Activated gamma-delta T cell treated with anti-CD3 and anti-CD28 coated beads, Interleukin-2, amount 50 U/mL, for 16 hours (primary cell): ENCODE measurements around the gene TSPOAP1.

Source experiments
- DNase-seq: peaks from one replicate; pipeline ENCODE4 v3.0.0-alpha.2; 2020; ENCODE audit warnings: low read depth

Gene TSPOAP1, protein sequence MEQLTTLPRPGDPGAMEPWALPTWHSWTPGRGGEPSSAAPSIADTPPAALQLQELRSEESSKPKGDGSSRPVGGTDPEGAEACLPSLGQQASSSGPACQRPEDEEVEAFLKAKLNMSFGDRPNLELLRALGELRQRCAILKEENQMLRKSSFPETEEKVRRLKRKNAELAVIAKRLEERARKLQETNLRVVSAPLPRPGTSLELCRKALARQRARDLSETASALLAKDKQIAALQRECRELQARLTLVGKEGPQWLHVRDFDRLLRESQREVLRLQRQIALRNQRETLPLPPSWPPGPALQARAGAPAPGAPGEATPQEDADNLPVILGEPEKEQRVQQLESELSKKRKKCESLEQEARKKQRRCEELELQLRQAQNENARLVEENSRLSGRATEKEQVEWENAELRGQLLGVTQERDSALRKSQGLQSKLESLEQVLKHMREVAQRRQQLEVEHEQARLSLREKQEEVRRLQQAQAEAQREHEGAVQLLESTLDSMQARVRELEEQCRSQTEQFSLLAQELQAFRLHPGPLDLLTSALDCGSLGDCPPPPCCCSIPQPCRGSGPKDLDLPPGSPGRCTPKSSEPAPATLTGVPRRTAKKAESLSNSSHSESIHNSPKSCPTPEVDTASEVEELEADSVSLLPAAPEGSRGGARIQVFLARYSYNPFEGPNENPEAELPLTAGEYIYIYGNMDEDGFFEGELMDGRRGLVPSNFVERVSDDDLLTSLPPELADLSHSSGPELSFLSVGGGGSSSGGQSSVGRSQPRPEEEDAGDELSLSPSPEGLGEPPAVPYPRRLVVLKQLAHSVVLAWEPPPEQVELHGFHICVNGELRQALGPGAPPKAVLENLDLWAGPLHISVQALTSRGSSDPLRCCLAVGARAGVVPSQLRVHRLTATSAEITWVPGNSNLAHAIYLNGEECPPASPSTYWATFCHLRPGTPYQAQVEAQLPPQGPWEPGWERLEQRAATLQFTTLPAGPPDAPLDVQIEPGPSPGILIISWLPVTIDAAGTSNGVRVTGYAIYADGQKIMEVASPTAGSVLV (N-terminal part only)

DNA sequence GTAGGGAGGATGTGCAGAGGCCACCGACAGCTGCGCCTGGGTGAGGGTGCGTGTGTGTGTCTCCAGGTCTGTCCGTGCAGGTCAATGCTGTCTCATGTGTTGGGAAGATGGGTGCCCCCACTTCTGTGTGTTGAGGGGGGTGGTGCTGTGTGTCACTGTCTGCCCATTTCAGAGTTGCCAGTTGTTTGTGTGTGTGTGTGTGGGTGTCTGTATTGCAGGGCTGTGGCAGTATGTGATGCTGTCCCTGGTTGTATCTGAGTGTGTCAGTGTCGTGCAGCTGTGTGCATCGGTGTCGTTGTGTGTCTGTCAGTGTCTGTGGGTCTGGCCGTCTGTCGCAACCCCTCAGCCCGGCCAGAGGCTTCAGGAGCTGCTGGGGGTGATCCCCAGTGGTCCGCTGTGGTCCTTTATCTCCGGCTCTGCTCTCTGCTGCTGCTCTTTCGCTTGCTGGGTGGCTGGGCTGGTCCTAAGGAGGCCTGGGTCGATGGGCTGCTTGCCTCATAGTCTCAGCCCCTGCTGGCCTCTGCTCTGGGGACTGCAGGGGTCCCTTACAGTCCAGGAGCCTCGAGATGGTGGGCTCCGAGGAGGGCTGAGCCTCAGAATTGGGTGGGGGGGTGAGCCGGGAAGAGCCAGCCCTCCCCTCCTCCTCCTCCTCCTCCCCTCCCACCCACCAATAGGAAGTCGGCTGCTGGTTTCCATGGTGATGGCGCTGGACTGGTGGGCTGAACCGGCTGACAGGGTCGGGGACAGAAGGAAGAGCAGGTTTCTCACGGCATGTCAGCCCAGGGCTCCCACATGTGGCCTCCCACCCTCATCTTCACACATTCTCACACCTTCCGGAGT is at the start of gene TSPOAP1:
Gene TSPOAP1, minus strand, starts transcription at position 601 of the 840 bp plus-strand sequence. CDS start 875 bp downstream, outside the sequence.
- peak; percentile 71 for DNase-seq

DNA sequence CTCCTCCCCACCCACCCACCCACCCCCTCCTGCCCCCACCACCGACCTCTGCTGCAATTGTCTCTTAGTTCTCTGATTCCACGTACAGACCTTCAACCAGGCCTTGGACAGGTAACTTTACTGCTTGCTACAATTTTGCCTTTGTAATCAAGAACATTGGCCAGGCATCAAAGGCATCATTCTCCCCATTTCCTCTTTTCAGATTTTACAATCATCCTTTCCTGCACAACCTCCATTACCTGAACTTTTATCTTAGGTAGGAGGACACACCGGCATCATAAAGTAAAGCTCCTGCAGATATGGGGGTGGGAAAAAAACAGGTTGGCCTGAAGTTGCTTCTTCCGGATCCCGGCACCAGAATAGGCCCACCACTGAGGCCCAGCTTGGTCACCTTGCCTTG is 49.1 kb upstream of the TSPOAP1 start:
- DNase-seq: no peak

DNA sequence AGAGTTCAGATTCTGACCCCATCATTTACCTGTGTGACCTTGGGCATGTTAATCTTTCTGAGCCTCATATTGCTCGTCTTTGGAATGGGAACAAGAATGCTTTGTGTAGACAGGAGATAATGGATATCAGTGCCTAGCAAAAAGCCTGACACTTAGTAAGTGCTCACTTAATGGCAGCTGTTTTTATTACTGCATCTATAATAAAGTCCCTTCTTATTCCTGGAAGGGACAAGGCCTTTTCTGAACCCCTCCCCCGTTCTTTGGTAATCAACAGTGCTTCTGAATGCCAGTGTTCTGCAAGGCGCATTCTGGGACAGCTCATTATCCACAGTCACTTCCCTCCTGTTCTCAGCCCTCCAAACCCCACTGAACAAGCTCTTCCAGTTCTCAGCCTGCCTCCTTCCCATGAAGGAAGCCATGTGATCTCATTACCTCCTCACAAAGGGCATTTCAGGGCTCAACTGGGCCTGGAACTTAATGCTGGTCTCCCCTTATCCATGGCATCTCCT is 48.6 kb upstream of the TSPOAP1 start:
- no peak for DNase-seq

DNA sequence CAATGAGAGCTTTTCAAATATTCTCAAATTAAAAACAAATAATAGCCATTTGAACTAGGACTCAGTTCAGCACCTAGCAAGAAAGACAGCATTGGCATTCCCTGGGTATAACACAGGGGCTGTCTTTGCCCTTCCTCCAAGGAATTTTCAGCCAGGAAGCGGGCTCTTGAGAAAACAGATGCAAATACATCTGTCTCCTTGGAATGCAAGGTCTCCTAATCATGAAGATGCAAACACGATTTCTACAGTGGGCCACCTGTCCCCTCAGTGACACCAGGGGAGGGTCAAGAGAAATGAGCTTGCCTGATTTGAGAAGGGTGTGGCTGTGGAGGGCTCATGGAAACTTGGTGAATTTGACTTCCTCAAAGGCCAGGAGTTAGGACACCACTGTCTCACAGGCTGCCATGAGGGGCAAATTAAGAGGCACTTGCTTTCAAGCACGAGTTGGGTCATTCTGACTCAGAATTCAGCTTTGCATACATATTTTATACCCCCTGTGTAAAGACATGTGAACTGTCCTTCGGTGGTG is 47.9 kb upstream of the TSPOAP1 start:
- no peak for DNase-seq

DNA sequence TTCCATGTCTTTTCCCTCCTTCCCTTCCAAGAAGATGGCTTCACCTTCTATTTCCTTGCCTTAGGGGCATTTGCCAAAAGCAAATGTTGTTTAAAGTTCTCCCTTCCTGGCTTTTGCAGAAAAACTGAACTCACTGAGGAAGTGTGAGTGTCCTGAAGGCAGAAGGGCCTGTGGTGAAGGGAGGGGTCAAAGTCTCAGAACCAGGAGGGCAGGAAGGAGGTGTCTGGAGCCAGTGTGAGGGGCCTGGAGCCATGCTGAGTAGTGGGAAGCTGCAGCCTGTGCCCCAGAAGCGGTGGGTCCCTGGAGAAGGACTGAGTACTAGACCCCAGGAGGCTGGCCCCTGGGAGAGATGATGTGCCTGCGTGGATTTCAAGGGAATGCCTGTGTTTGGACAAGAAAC is 47.2 kb upstream of the TSPOAP1 start:
- no peak for DNase-seq

DNA sequence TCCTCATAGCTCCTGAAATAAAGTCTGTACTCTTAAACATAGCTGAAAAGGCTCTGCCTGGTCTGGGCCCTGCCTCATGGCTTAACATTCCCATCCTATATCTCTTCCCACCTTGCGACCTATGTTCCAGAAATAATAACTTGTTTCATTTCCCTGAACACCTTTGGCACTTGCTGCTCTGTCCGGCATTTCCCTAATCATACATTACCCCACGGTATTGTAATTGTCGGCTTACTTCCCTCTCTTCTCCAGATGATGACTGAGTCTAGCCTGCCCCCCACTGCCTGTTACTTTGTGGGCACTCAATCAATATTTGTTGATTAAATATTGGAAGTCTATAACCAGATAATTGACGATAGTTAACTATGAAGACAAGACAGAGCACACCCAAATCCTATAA is 46.7 kb upstream of the TSPOAP1 start:
- DNase-seq: no peak

DNA sequence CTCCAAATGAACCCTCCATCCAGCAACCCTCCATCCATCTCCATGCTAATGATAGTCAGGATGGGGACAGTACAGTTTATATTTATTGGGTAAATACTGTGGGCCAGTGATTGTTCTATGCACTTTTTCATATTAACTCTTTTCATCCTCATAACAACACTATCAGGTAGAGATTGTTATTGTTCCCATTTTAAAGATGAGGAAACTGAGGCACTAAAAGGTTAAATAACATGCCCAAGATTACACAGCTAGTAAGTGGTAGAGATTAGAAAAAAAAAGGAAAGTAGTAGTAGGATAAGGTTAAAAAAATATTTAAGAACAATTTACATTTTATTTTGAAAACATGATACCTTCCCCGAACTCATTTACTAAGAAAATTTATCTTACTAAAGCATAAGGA is 45.3 kb upstream of the TSPOAP1 start:
- no peak for DNase-seq

DNA sequence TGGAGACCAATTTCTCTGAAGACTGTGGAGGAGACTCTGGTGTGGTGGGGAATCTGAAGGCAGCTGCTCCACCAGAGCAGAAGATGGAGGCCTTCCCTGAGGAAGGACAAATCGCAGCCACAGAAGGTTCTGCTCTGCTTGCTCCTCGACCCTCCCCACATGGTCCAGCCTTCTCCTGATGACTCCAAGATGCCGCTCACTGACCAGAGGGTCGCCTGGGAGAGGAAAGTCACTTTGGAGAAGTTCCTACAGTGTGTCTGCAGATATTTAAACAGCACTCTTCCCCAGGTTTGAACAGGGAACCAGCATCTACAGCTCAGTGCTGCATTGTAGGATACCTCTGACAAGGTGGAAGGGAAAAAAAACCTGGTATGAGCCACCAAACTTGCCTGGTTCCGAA is 44.4 kb upstream of the TSPOAP1 start:
- no peak for DNase-seq

DNA sequence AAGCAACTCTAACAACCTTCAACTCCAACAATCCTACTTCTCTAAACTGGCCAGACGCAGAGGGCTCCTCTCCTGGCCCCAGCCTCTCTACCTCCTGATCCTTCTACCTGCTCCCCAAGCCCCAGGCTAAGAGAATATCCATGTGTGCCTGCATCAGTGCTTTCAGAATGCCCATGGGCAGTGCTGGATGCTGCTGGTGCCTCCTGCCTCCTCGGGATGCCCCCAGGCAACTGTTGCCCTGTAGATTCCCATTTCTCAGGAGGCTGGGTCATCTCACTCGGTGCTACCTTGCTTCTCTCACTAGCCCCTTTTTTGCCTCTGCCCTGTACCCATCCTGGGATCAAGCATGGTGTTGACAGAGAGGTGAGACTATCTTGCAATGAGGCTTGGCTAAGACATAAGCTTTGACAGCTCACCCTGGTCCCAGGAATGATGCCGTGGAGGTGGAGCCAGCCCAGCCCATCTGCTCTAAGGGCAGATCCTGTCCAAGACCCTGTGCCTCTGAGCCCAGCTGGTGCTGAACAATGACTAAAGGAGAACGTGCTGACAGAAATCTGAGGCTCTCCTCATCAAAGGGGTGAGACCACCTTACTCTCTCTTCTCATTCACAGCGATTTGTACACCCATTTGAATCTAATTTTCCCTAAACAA is 42.8 kb upstream of the TSPOAP1 start:
- DNase-seq: no peak

DNA sequence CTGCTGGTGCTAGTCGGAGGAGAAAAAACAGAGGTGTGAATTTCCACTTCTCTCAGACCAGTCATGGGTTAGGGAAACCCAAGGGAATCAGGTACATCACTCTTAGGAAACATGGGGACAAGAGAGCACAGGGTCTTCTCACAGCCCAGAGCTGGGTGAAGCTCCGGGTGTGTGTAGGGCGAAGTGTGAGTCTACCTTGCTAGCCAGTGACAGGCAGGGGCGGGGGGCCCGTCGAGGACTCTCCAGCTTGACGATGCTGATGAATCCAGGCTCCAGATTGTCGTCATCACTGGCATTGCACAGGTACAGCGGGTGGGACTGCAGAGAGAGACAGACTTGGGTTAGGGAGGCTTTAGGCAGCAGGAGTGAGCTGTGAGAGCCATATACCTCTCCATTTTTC is 42.1 kb upstream of the TSPOAP1 start:
- no peak for DNase-seq

DNA sequence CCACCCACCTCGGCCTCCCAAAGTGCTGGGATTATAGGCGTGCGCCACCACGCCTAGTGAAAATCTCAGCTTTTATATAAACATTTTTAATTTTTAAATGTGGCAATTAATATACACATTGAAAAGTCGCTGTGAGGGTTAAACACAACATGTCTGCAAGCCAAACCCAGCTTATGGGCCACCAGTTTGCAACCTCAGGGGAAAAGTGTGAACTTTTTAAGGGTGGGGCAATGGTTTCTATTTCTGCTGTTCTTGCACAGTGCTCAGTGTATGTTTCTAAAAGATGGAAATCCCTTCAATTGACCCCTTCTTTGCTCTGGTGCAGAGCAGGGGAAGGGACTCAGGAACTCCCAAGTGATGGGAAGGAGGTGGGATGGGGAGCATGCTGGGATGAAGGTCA is 41.7 kb upstream of the TSPOAP1 start:
- DNase-seq: no peak

DNA sequence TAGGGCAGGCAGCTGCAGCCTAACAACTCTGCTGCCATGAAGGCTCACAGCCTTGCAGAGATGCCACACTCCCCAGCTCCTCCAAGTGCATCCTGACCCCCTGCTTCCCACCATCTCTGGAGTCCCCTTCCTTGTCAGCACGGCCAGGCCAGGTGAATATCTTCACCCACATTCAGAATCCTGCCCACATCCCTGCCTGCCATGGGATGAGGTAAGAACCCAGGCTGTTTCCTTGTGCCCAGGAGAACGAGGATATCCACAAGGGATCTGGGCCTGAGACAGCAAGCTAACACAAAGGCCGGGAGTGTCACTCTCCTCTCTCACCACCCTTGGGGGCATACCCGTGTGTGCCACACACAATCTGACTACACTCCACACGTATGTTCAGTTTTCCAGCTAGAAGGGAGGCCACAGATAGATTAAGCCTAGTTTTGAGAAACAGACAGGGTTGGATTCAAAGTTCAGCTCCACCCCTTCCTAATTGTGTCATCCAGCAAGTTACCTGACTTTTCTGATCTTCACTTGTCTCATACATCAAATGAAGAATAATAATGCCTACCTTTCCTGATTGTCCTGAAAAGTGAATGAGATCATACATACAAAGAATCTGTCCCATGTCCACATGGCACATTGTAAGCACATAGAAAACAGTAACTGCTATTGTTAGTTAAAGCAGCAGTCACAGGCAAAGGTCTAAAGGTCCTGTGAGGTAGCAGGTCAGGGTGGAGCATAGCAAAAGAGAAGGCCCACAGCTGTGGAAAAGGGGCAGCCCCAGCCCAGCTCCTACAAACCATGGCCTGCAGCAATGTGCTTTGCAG is 40.8 kb upstream of the TSPOAP1 start:
- no peak for DNase-seq

DNA sequence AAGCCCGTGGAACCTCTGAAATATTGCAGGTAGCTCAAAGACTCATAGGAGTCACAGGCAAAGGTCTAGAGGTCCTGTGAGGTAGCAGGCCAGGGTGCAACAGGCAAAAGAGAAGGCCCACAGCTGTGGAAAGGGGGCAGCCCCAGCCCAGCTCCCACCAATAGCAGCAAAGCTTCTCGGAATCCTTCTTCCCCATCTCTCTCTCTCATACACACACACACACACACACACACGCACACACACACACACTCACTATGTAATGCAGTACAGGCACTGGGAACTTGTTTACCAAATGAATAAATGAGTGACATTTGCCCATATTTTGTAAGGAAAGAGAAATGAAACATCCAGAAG is 40.2 kb upstream of the TSPOAP1 start:
- no peak for DNase-seq

DNA sequence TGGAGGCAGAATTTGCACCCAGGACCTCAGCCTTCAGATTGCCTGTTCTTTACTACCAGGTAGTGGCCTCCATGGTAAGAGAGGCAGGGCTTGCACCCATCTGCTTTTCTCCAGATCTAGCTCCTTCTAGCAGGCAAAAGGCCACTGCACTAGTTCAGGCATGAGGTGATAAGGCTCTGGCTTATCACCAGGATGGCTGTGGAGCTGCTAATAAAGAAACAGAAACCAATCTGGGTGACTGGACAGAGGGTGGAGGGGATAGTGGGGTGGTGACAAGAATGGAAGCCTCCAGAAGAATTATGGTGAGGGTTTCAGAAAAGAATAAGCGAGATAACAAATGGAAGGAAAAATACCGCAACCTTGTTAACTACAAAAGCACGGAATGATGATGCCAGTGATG is 38.9 kb upstream of the TSPOAP1 start:
- no peak for DNase-seq

DNA sequence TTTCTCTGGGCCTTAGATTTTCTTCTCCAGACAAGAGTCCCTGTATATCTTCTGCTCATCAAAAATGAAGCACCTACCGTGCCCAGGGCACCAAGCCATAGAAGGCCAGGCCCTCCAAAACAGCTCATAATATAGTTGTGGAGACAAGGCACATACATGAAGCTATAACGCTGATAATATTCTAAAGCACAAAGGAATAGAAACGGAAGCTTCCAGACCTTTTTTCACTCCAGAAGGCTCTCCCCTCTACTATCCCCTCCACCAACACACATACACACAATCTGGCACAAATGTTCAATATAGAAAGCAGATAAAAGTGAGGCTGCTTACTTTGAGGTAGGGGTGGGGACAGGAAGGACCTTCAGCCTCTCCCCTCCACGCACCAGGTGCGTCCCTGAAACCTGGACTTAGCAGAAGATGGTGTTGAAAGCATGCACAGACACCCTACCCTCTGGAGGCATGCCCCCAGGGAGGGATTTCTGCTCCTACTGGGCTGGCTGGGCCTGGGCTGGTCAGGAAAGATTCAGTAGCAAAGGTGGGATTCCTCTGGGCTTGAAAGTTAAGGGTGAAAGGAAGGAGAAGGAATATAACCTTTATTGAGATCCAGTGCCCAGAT is 37.5 kb upstream of the TSPOAP1 start:
- DNase-seq: no peak

DNA sequence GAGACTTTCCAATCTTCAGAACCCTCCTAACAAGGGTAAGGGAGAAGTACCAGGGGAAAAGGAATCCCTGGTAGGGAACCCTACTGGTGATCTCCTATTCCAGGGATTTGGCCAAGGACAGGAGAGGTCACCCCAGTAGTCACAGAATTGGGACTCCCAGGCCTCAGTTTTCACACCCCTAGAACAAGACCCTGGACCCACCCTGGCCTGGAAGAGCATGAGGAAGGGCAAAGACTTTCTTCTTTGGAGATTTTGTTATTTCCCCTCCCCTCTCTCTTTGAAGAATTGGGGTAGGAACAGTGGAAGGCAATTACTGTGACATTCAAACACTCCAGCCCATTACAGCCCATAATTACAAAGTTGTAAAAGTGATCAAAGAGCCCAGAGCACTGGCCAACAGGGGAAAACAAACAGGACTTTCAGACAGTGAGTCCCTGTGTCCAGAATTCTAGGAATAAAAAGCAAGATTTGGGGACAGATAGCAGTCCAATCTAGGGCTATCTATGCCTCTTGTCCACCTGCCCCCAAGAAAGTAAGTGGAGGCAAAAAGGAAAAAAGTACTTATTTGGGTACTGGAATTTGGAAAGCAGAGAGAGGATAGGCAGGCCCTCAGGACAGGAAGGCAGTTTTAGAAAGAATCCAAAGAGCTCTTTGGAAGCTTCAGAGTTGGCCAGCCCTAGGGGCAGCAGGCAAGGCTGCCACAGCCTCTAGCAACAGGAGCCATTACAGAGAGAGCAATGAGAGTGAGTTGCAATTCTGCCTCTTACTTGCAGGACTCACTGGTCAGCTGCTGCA is 36.8 kb upstream of the TSPOAP1 start:
- no peak for DNase-seq

DNA sequence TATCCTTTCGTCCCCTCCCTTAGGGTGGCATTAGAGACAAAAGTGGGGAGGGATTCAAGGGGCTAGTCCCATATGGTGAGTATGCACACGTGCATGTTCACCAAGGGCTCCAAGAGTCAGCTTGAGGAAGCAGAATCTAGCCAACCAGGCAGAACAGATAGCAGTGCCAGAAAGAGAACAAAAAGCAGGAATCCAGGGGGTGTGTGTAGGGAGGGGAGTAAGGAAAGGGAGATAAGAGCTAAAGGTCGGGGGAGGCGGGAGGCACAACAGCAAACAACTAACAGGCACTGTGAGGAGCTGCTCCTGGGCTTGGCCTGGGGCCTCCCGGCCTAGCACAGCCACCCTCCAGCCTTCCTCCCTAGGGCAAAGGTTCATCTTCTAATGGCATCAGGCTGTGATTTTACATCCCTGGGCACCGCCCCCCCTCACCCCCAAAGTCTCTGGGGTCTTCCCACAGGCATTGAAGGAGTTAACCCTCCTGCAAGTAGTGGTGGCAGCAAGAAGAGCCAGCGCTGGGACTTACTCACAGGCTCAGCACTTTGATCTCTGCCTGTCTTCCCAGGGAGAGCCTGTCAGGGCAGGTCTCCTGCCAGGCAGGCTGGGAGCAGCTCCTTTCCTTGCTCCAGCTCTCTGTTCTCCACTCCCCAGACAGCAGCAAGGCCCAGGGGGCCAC is 35.8 kb upstream of the TSPOAP1 start:
- no peak for DNase-seq

DNA sequence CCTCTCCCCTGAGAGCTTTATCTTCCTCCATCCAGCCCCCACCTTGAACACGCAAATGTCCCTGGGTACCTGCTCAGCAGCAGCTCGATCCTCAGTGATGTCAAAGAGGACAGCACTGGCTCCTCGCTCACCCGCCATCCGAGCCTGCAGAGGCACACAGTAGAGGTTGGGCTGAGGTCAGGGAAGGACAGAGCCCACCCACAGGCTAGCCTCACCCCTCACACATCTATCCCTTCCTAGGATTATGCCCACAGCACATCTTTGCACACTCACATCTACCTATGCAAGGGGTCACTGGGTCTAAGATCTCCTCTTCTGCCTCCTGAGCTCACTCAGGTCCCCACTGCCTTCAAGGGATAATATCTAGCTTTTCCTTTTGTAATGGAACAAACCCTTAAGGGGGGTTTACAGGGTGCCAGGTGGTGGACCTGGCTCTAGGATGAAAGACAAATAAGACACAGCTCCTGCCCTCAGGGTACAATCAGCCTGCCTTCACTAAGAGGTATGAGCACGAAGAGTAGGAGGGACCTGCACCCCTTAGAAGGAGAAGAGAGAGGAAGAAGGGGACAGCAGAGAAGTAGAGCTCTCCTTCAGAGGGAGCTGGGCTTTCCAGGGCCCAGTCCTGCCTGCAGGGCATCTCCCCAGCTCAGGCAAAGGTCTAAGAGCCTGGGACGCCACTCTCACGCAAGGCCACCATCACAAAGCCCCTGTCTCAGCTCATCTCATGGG is 35.0 kb upstream of the TSPOAP1 start:
- no peak for DNase-seq
